ENCODE data around the gene AP2B1. TPM values are rescaled to one million over a fixed set of nuclear protein-coding genes. Genes with fewer than 3 reads are reported as not detected.

AP2B1 gene
- total and polyA plus RNA-seq, 9 of the 15 experiments (the other 6 are each of a cell fraction or from before 2014, with no cell fraction given) = 60.1 to 287 (median 105) TPM

DNA sequence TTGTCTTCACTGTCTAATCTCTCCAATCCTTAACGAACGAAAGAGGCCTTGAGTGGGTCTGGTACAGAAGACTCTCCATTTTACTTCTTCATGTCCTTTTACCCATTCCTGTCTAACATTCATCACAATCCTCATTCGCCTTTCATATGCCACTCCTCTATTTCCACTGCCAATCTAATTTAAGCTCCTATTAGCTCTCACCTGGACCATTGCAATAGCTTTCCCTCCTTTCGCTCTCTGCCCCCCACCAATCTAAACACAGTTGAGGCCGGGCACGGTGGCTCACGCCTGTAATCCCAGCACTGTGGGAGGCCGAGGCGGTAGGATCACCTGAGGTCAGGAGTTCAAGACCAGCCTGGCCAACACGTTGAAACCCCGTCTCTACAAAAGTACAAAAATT, 20.2 kb upstream of the AP2B1 start:
- peak overlapping the region; percentile 97 for H3K4me2 ChIP-seq (ENCODE audit: insufficient read depth, low read length)
- BruUV-seq (replicated peaks) = TSS peak; percentile 77
- ATAC-seq (no peak), DNase-seq (ENCODE audit: extremely low read depth in 1 of 4, low spot score in 3 of 4) (no peak), FAIRE-seq (no peak)
- H3K27ac ChIP-seq (ENCODE audit: extremely low read depth, low read depth, low read length) = peak overlapping the region; percentile 96
- no peaks in the 10 kb centered on the region for H4K20me1 ChIP-seq (replicated peaks; ENCODE audit: control insufficient read depth, insufficient read depth, low read length)
- 14% methylated on average over 11 of the region's 11 CpGs for whole genome bisulfite sequencing (ENCODE audit: insufficient coverage, low coverage, missing lambda C conversion rate)
- H3K4me3 ChIP-seq = peak overlapping the region; percentile 93
- H3K9me3 ChIP-seq (replicated peaks; ENCODE audit: control insufficient read depth, insufficient read depth, low read depth, low read length) = no peaks in the 10 kb centered on the region
- H3K36me3 ChIP-seq (ENCODE audit: control insufficient read depth, insufficient read depth, low read length) = peaks cover 20% of the 10 kb centered on the region; the same call in 2 of the 3 replicates
- intact Hi-C loops (cut with micrococcal nuclease) = loop anchor here (5.0 kb wide), 1 partner anchor 240 kb away; the partner anchor contains the start of gene TAF15
- H3K4me1 ChIP-seq (replicated peaks in 1 of 2; ENCODE audit: control insufficient read depth in 2 of 2, insufficient read depth in 2 of 2, low read length in 2 of 2) = peaks cover 22 to 44% of the 10 kb centered on the region in 2 experiments
- H3K9me1 ChIP-seq (ENCODE audit: control insufficient read depth, insufficient read depth, low read length) = no peaks in the 10 kb centered on the region
- CTCF ChIA-PET (ENCODE audit: low intra/inter-chr PET ratio) = no interaction called here
- POLR2A ChIA-PET = interaction anchor here (1.5 to 8.6 kb wide), 3 partner anchors 11 to 20 kb away, joined by 4 to 122 read pairs (median 7); partner anchors contain the start of genes AP2B1 and PEX12
- in situ Hi-C loops (cut with MboI) = no loop called here
- H2AFZ ChIP-seq (ENCODE audit: low read depth, low read length) = peak overlapping the region; percentile 9; the same call in 1 of the 2 replicates
- no peaks in the 10 kb centered on the region for H3K27me3 ChIP-seq (ENCODE audit: control insufficient read depth in 2 of 2, insufficient read depth in 2 of 2, low read length in 2 of 2)
- peak overlapping the region; percentile 89 to 93 for H3K9ac ChIP-seq (ENCODE audit: insufficient read depth in 1 of 2, low read depth in 2 of 2, low read length in 2 of 2)
- peaks cover 46% of the 10 kb centered on the region for H3K79me2 ChIP-seq (ENCODE audit: control insufficient read depth, insufficient read depth, low read length)
- TF ChIP-seq SUPT5H (IDR thresholded peaks at IDR 0.05) (peak; percentile 7; the same call in 1 of the 2 replicates), TSC22D4 (tag; IDR thresholded peaks at IDR 0.05) (no peak), HNRNPL (IDR thresholded peaks at IDR 0.05; ENCODE audit: low read depth, low read length) (no peak), POLR2B (IDR thresholded peaks at IDR 0.05; ENCODE audit: low read depth, partially characterized antibody) (no peak), HDGF (IDR thresholded peaks at IDR 0.05) (0 out of 2 replicates have a peak, but pooled peaks have one; percentile 62), ZNF407 (IDR thresholded peaks at IDR 0.05; ENCODE audit: low read depth) (no peak), PHF20 (IDR thresholded peaks at IDR 0.05; ENCODE audit: partially characterized antibody) (no peak)
- TF ChIP-seq, protein P1, sequence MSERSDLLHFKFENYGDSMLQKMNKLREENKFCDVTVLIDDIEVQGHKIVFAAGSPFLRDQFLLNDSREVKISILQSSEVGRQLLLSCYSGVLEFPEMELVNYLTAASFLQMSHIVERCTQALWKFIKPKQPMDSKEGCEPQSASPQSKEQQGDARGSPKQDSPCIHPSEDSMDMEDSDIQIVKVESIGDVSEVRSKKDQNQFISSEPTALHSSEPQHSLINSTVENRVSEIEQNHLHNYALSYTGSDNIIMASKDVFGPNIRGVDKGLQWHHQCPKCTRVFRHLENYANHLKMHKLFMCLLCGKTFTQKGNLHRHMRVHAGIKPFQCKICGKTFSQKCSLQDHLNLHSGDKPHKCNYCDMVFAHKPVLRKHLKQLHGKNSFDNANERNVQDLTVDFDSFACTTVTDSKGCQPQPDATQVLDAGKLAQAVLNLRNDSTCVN (CRISPR knock-in tag; IDR thresholded peaks at IDR 0.05) = 0 out of 2 replicates have a peak, but pooled peaks have one; percentile 21
- TF ChIP-seq, protein P2, sequence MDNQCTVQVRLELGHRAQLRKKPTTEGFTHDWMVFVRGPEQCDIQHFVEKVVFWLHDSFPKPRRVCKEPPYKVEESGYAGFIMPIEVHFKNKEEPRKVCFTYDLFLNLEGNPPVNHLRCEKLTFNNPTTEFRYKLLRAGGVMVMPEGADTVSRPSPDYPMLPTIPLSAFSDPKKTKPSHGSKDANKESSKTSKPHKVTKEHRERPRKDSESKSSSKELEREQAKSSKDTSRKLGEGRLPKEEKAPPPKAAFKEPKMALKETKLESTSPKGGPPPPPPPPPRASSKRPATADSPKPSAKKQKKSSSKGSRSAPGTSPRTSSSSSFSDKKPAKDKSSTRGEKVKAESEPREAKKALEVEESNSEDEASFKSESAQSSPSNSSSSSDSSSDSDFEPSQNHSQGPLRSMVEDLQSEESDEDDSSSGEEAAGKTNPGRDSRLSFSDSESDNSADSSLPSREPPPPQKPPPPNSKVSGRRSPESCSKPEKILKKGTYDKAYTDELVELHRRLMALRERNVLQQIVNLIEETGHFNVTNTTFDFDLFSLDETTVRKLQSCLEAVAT (IDR thresholded peaks at IDR 0.05) = peak in 1 of 2 experiments; percentile 19; a peak in 1 of 4 replicates
- TF ChIP-seq, protein P3, sequence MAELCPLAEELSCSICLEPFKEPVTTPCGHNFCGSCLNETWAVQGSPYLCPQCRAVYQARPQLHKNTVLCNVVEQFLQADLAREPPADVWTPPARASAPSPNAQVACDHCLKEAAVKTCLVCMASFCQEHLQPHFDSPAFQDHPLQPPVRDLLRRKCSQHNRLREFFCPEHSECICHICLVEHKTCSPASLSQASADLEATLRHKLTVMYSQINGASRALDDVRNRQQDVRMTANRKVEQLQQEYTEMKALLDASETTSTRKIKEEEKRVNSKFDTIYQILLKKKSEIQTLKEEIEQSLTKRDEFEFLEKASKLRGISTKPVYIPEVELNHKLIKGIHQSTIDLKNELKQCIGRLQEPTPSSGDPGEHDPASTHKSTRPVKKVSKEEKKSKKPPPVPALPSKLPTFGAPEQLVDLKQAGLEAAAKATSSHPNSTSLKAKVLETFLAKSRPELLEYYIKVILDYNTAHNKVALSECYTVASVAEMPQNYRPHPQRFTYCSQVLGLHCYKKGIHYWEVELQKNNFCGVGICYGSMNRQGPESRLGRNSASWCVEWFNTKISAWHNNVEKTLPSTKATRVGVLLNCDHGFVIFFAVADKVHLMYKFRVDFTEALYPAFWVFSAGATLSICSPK (IDR thresholded peaks at IDR 0.05; ENCODE audit: borderline replicate concordance) = peak; percentile 55; the same call in 1 of the 2 replicates

Data from K562 (cell line).